ENCODE data around the gene TTLL10.
"Not testable (repeated sequence)": the region's sequence is repeated elsewhere in the genome, so short reads cannot be mapped to it uniquely, and the experiment has no call there.

The TTLL10 gene

GRCh38 chr1:1195726-1196125 is 22.0 kb downstream of the TTLL10 start:
- H3K27me3 ChIP-seq (ENCODE audit: insufficient read depth, poor library complexity, severe bottlenecking): peaks cover 15% of the 10 kb centered on the region
- not testable (repeated sequence) for DNase-seq (ENCODE audit: low read depth in 1 of 2, low spot score in 1 of 2); H3K4me3 ChIP-seq (replicated peaks; ENCODE audit: insufficient read depth, low read length); H3K27ac ChIP-seq (replicated peaks)

- no peak overlapping the region for H3K4me3 ChIP-seq (replicated peaks; ENCODE audit: insufficient read depth, low read length)
- TF ChIP-seq SPI1 (IDR thresholded peaks at IDR 0.05; ENCODE audit: borderline replicate concordance, low read depth): no peak
- no peak for TF ChIP-seq GABPA (IDR thresholded peaks at IDR 0.05; ENCODE audit: low read depth)
- TF ChIP-seq POLR2AphosphoS5 (IDR thresholded peaks at IDR 0.05; ENCODE audit: low read depth): no peak
- TF ChIP-seq REST (IDR thresholded peaks at IDR 0.05; ENCODE audit: insufficient replicate concordance, low read depth): no peak
- TF ChIP-seq CTCF (IDR thresholded peaks at IDR 0.05; ENCODE audit: insufficient read depth, low read length): no peak
Observed at GRCh38 chr1:1196431-1197187, 22.9 kb downstream of the TTLL10 start.

GRCh38 chr1:1197188-1197500 is 23.5 kb downstream of the TTLL10 start:
- H3K27ac ChIP-seq (replicated peaks): no peak overlapping the region
- no peak overlapping the region for H3K4me3 ChIP-seq (replicated peaks; ENCODE audit: insufficient read depth, low read length)
- DNase-seq (ENCODE audit: low read depth in 1 of 2, low spot score in 1 of 2): no peak
- peaks cover 18% of the 10 kb centered on the region for H3K27me3 ChIP-seq (ENCODE audit: insufficient read depth, poor library complexity, severe bottlenecking)
- TF ChIP-seq REST (IDR thresholded peaks at IDR 0.05; ENCODE audit: insufficient replicate concordance, low read depth) (no peak), POLR2AphosphoS5 (IDR thresholded peaks at IDR 0.05; ENCODE audit: low read depth) (no peak), SPI1 (IDR thresholded peaks at IDR 0.05; ENCODE audit: borderline replicate concordance, low read depth) (no peak), CTCF (IDR thresholded peaks at IDR 0.05; ENCODE audit: insufficient read depth, low read length) (no peak), GABPA (IDR thresholded peaks at IDR 0.05; ENCODE audit: low read depth) (no peak)

More at GRCh38 chr1:1196431-1197187, 22.9 kb downstream of the TTLL10 start:
- no peak overlapping the region for H3K27ac ChIP-seq (replicated peaks)
- peaks cover 18% of the 10 kb centered on the region for H3K27me3 ChIP-seq (ENCODE audit: insufficient read depth, poor library complexity, severe bottlenecking)
- no peak for DNase-seq (ENCODE audit: low read depth in 1 of 2, low spot score in 1 of 2)

GRCh38 chr1:1197551-1198422 is 24.1 kb downstream of the TTLL10 start:
- DNase-seq (ENCODE audit: low read depth in 1 of 2, low spot score in 1 of 2): no peak
- TF ChIP-seq GABPA (IDR thresholded peaks at IDR 0.05; ENCODE audit: low read depth) (no peak), POLR2AphosphoS5 (IDR thresholded peaks at IDR 0.05; ENCODE audit: low read depth) (no peak), SPI1 (IDR thresholded peaks at IDR 0.05; ENCODE audit: borderline replicate concordance, low read depth) (no peak), CTCF (IDR thresholded peaks at IDR 0.05; ENCODE audit: insufficient read depth, low read length) (no peak), REST (IDR thresholded peaks at IDR 0.05; ENCODE audit: insufficient replicate concordance, low read depth) (no peak)
- Histone ChIP-seq H3K27ac (replicated peaks) (no peak overlapping the region), H3K27me3 (ENCODE audit: insufficient read depth, poor library complexity, severe bottlenecking) (peaks cover 19% of the 10 kb centered on the region), H3K4me3 (replicated peaks; ENCODE audit: insufficient read depth, low read length) (no peak overlapping the region)

All from HL-60 (cell line).